Measurements from ENCODE around the gene FAM50B. TPM values are rescaled to one million over a fixed set of nuclear protein-coding genes. Genes with fewer than 3 reads are reported as not detected.

The FAM50B gene
- total and polyA plus RNA-seq, 4 donors, result 8.8 to 12.3 (median 11.1) TPM

GRCh38 chr6:3870528-3870925 is 21.4 kb downstream of the FAM50B start (continued):
- TF ChIP-seq REST (IDR thresholded peaks at IDR 0.05) (no peak), MAX (IDR thresholded peaks at IDR 0.05) (no peak), NR2F2 (IDR thresholded peaks at IDR 0.05) (no peak), FOXA2 (IDR thresholded peaks at IDR 0.05) (no peak), GABPA (IDR thresholded peaks at IDR 0.05 in 1 of 2, conservative IDR thresholded peaks at IDR 0.05 in 1 of 2) (no peak)

GRCh38 chr6:3871515-3871914 is 22.3 kb downstream of the FAM50B start:
- no peak for DNase-seq (ENCODE audit: low spot score)
- Histone ChIP-seq H3K4me1 (ENCODE audit: control insufficient read depth in 4 of 4, insufficient read depth in 4 of 4, low read length in 3 of 4) (peaks cover 23 to 50% (median 40%) of the 10 kb centered on the region in 4 donors), H3K27ac (ENCODE audit: low read depth in 1 of 2, low read length in 2 of 2) (peak overlapping the region; percentile 78 to 87), H3K9ac (ENCODE audit: low read depth in 1 of 2, low read length in 2 of 2) (no peak overlapping the region), H3K9me3 (ENCODE audit: control insufficient read depth in 4 of 4, low read length in 3 of 4) (no peaks in the 10 kb centered on the region), H3K27me3 (ENCODE audit: control insufficient read depth in 4 of 4, insufficient read depth in 4 of 4, low read length in 3 of 4) (no peaks in the 10 kb centered on the region), H3K4me3 (ENCODE audit: low read depth in 1 of 3, low read length in 3 of 3) (no peak overlapping the region), H3K36me3 (ENCODE audit: control insufficient read depth in 4 of 4, insufficient read depth in 3 of 4, low read depth in 1 of 4, low read length in 3 of 4) (no peaks in the 10 kb centered on the region)
- 69% methylated on average over 4 of the region's 4 CpGs for WGBS
- TF ChIP-seq ZBTB33 (IDR thresholded peaks at IDR 0.05) (no peak), SP1 (IDR thresholded peaks at IDR 0.05) (peak; percentile 9), HNF4A (conservative IDR thresholded peaks at IDR 0.05) (peak; percentile 46), RXRA (IDR thresholded peaks at IDR 0.05) (peak; percentile 45 to 53)

GRCh38 chr6:3871939-3872338 is 22.8 kb downstream of the FAM50B start:
- Histone ChIP-seq H3K9me3 (ENCODE audit: control insufficient read depth in 4 of 4, low read length in 3 of 4) (no peaks in the 10 kb centered on the region), H3K36me3 (ENCODE audit: control insufficient read depth in 4 of 4, insufficient read depth in 3 of 4, low read depth in 1 of 4, low read length in 3 of 4) (no peaks in the 10 kb centered on the region), H3K27ac (ENCODE audit: low read depth in 1 of 2, low read length in 2 of 2) (peak overlapping the region; percentile 78 to 87), H3K4me3 (ENCODE audit: low read depth in 1 of 3, low read length in 3 of 3) (no peak overlapping the region), H3K4me1 (ENCODE audit: control insufficient read depth in 4 of 4, insufficient read depth in 4 of 4, low read length in 3 of 4) (peaks cover 23 to 50% (median 40%) of the 10 kb centered on the region in 4 donors), H3K27me3 (ENCODE audit: control insufficient read depth in 4 of 4, insufficient read depth in 4 of 4, low read length in 3 of 4) (no peaks in the 10 kb centered on the region), H3K9ac (ENCODE audit: low read depth in 1 of 2, low read length in 2 of 2) (no peak overlapping the region)
- DNase-seq (ENCODE audit: low spot score), result no peak
- TF ChIP-seq NR2F2 (IDR thresholded peaks at IDR 0.05) (no peak), TAF1 (conservative IDR thresholded peaks at IDR 0.05) (no peak), YY1 (IDR thresholded peaks at IDR 0.05) (no peak), GABPA (IDR thresholded peaks at IDR 0.05 in 1 of 2, conservative IDR thresholded peaks at IDR 0.05 in 1 of 2) (no peak), EGR1 (IDR thresholded peaks at IDR 0.05; ENCODE audit: low read depth in 2 of 2) (no peak), RAD21 (IDR thresholded peaks at IDR 0.05) (no peak), FOXA2 (IDR thresholded peaks at IDR 0.05) (no peak), RXRA (IDR thresholded peaks at IDR 0.05) (no peak)
- 82% methylated on average over 8 of the region's 8 CpGs for WGBS
